K562 (cell line): ENCODE data around the gene MADD. TPM values are rescaled to one million over a fixed set of nuclear protein-coding genes. Genes with fewer than 3 reads are reported as not detected.

ENCODE experiments used
- ATAC-seq: fragments of 200-7000 bp; cut with Tn5 transposase; 3 replicates; pipeline ENCODE4 v1.9.1; 2020; ENCODE audit warnings: moderate library complexity
- BruUV-seq: library from RNA; stranded (reverse); fragments of 400-500 nt; replicated peaks from 2 replicates; lab custom pipeline; 2021; lab: Mats Ljungman, UMichigan
- CTCF ChIA-PET: fragments of 300-600 bp; formaldehyde crosslinking; extraction: SDS; loops from one replicate; lab custom pipeline; 2021; ENCODE audit warnings: low intra/inter-chr PET ratio; lab: Yijun Ruan, JAX
- POLR2A ChIA-PET: fragments of 300-600, 350-650 bp; sonication (Branson Sonifier 250); formaldehyde crosslinking; extraction: SDS; loops from one replicate; lab custom pipeline; 2021; ENCODE audit warnings: antibody characterized with exemption, inconsistent platforms; lab: Yijun Ruan, JAX
- DNase-seq, 4 experiments: peaks; one replicate each; pipeline versions ENCODE4 v3.0.0 to v3.0.0-alpha.2; 2011 to 2018; ENCODE audit warnings: low spot score in 3 of 4, mixed read lengths in 3 of 4; ENCODE audit errors: extremely low read depth in 1 of 4
- FAIRE-seq: peaks from 2 replicates; lab custom pipeline; 2011; peaks lifted over from hg19 to GRCh38; lab: Jason Lieb, UNC
- H2AFZ ChIP-seq: 2 replicates; pipeline ENCODE4 v1.6.0; 2011; ENCODE audit warnings: low read depth, low read length, control low read depth, inconsistent platforms
- H3K27ac ChIP-seq: fragments of 200-600 bp; 3 replicates; pipeline ENCODE4 v1.8.0; 2011; ENCODE audit warnings: low read depth, mild to moderate bottlenecking, control low read depth, inconsistent platforms, low read length, moderate library complexity, mixed read lengths; ENCODE audit errors: extremely low read depth
- H3K27me3 ChIP-seq, 2 experiments: fragments of 300-600 bp in 1 of 2; 2 replicates in 1 of 2; 3 replicates in 1 of 2; pipeline versions ENCODE4 v1.6.0 to v1.8.0; 2011; ENCODE audit warnings: inconsistent platforms in 2 of 2, low read length in 2 of 2, mild to moderate bottlenecking in 1 of 2, mixed read lengths in 1 of 2, moderate library complexity in 1 of 2; ENCODE audit not compliant: control insufficient read depth in 2 of 2, insufficient read depth in 2 of 2
- H3K36me3 ChIP-seq: fragments of 300-600 bp; 3 replicates; pipeline ENCODE4 v1.8.0; 2011; ENCODE audit warnings: mild to moderate bottlenecking, low read length, inconsistent platforms; ENCODE audit not compliant: control insufficient read depth, insufficient read depth
- H3K4me1 ChIP-seq, 2 experiments: fragments of 200-600 bp in 1 of 2; replicated peaks in 1 of 2; 2 replicates in 1 of 2; 3 replicates in 1 of 2; pipeline versions ENCODE4 v1.5.1 to v1.8.0; 2011; ENCODE audit warnings: inconsistent platforms in 2 of 2, low read length in 2 of 2, mild to moderate bottlenecking in 1 of 2, mixed read lengths in 1 of 2, moderate library complexity in 1 of 2; ENCODE audit not compliant: control insufficient read depth in 2 of 2, insufficient read depth in 2 of 2
- H3K4me2 ChIP-seq: 2 replicates; pipeline ENCODE4 v1.6.1; 2011; ENCODE audit warnings: low read length, control low read depth, inconsistent platforms, mixed read lengths; ENCODE audit not compliant: insufficient read depth
- H3K4me3 ChIP-seq: fragments of 200-600 bp; sonication (generic), shearing (Covaris generic); 2 replicates; pipeline ENCODE4 v1.5.1; 2016; ENCODE audit warnings: control low read depth, inconsistent platforms
- H3K79me2 ChIP-seq: fragments of 200-600 bp; 3 replicates; pipeline ENCODE4 v1.8.0; 2011; ENCODE audit warnings: low read length, inconsistent platforms; ENCODE audit not compliant: control insufficient read depth, insufficient read depth
- H3K9ac ChIP-seq, 2 experiments: 2 replicates each; pipeline versions ENCODE4 v1.6.0 to v1.6.1; 2011; ENCODE audit warnings: low read depth in 2 of 2, low read length in 2 of 2, control low read depth in 1 of 2, inconsistent platforms in 1 of 2, mild to moderate bottlenecking in 1 of 2, mixed read lengths in 1 of 2; ENCODE audit not compliant: insufficient read depth in 1 of 2
- H3K9me1 ChIP-seq: one replicate; pipeline ENCODE4 v1.6.0; 2011; ENCODE audit warnings: inconsistent platforms, mild to moderate bottlenecking, low read length, moderate library complexity; ENCODE audit not compliant: control insufficient read depth, insufficient read depth
- H3K9me3 ChIP-seq: replicated peaks from 2 replicates; pipeline ENCODE4 v1.5.1; 2011; ENCODE audit warnings: low read depth, low read length, inconsistent platforms; ENCODE audit not compliant: control insufficient read depth, insufficient read depth
- H4K20me1 ChIP-seq: replicated peaks from 2 replicates; pipeline ENCODE4 v1.6.1; 2011; ENCODE audit warnings: low read length, inconsistent platforms, mixed read lengths; ENCODE audit not compliant: control insufficient read depth, insufficient read depth
- KDM4B ChIP-seq, 2 experiments: fragments of 450-650 bp in 1 of 2; sonication (generic) in 1 of 2; IDR thresholded peaks; 2 replicates each; pipeline ENCODE4 v1.6.1; 2016 to 2017; ENCODE audit warnings: borderline replicate concordance in 2 of 2, antibody characterized with exemption in 1 of 2, low read depth in 1 of 2, mild to moderate bottlenecking in 1 of 2
- SAFB2 ChIP-seq: fragments of 200-400 bp; formaldehyde crosslinking; IDR thresholded peaks from 2 replicates; pipeline ENCODE4 v1.6.1; 2018; ENCODE audit warnings: borderline replicate concordance, low read length, low read depth, moderate library complexity; ENCODE audit not compliant: severe bottlenecking
- SAP30 ChIP-seq: fragments of 200-600 bp; sonication (generic); IDR thresholded peaks from 2 replicates; pipeline ENCODE4 v1.6.1; 2012; ENCODE audit warnings: borderline replicate concordance, low read depth, mild to moderate bottlenecking, moderate library complexity, low read length, control low read depth, inconsistent platforms; ENCODE audit not compliant: insufficient read depth, poor library complexity, severe bottlenecking
- ZBTB17 ChIP-seq: fragments of 450-650 bp; formaldehyde crosslinking; IDR thresholded peaks from 2 replicates; pipeline ENCODE4 v1.4.0; 2020; ENCODE audit warnings: mild to moderate bottlenecking
- WGBS: fragments of 100-300 bp; shearing (Covaris generic); methylation state at CpG from one replicate; pipeline ENCODE4 v1.1.6; 2016; ENCODE audit warnings: low coverage, mixed read lengths; ENCODE audit not compliant: insufficient coverage; ENCODE audit errors: missing lambda C conversion rate; 5-methylcytosine and 5-hydroxymethylcytosine counted together
- in situ Hi-C: fragments of 300-500 bp; cut with MboI; formaldehyde crosslinking; loops from 4 replicates; pipeline ENCODE4 v1.15.0; 2018; ENCODE audit warnings: inconsistent platforms, mixed read lengths
- intact Hi-C: fragments of 100-400 bp; cut with micrococcal nuclease; formaldehyde crosslinking; loops from 2 replicates; pipeline ENCODE4 v1.14.2; 2022
- polyA plus RNA-seq, 8 experiments: library from polyadenylated mRNA; depleted of rRNA in 4 of 8; stranded (reverse) in 5 of 8; unstranded in 3 of 8; fragments of >200 nt; fragmentation: Nextera tagmentation in 2 of 8; fragmentation: Illumina TruSeq in 1 of 8; extraction: Ambion mirVana in 2 of 8; extraction: Trizol in 1 of 8; gene quantifications; 2 replicates each; pipeline versions ENCODE4 v1.2.1 to v1.2.3, GENCODE V29; 2011 to 2014; ENCODE audit warnings: inconsistent platforms in 1 of 8, missing spikeins in 1 of 8
- total RNA-seq, 7 experiments: library from RNA; depleted of rRNA in 6 of 7; stranded (reverse); fragments of >200 nt in 6 of 7; fragmentation: Illumina TruSeq in 2 of 7; extraction: Trizol in 2 of 7; gene quantifications; 2 replicates each; pipeline versions ENCODE4 v1.2.1 to v1.2.3, GENCODE V29; 2011 to 2021; ENCODE audit warnings: low replicate concordance in 1 of 7
- TF ChIP-seq, protein P1 (sequence below), 2 experiments: fragments of 450-650 bp; IDR thresholded peaks; 2 replicates each; pipeline ENCODE4 v1.6.1; 2016; ENCODE audit warnings: mild to moderate bottlenecking in 2 of 2, borderline replicate concordance in 1 of 2, low read depth in 1 of 2, moderate library complexity in 1 of 2
- TF ChIP-seq, protein P2 (sequence below): fragments of 150-350 bp; conservative IDR thresholded peaks from 2 replicates; pipeline ENCODE4 v1.6.1; 2014; ENCODE audit warnings: low read length

The MADD gene
- total and polyA plus RNA-seq, 9 of the 15 experiments (the other 6 are each of a cell fraction or from before 2014, with no cell fraction given), result 0.68 to 57.6 (median 33.6) TPM

DNA sequence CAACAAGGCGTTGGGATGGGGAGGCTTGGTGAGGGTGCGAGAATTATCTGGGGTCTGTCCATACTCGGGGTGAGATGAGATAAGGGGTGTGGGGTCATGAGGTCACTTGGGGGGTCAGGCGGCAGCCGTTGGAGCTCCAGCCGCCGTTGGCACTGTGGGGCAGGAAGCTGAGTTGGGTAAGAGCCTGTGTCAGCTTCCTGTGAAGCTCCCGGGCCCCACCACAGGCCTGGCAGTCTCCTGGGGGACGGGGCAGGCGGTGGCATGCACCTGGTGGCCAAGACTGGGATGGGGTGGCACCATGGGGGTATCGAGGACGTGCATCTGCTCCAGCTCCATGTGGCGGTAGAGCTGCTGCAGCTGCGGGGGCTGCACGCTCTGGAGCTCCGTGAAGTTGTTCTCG, 89.7 kb downstream of the MADD start:
- WGBS, result 72% methylated on average over 15 of the region's 17 CpGs
- Histone ChIP-seq H3K27me3 (no peaks in the 10 kb centered on the region), H3K9me1 (peaks cover 2% of the 10 kb centered on the region), H2AFZ (no peak overlapping the region), H3K9ac (peak overlapping the region in 1 of 2 experiments; percentile 39; a peak in 1 of 4 replicates), H3K79me2 (no peaks in the 10 kb centered on the region), H3K9me3 (peaks cover 13% of the 10 kb centered on the region), H3K4me1 (peaks cover 0 to 31% of the 10 kb centered on the region in 2 experiments; a peak in 3 of 5 replicates), H3K36me3 (0 out of 3 replicates have a peak, but pooled peaks cover 3% of the 10 kb centered on the region), H3K27ac (no peak overlapping the region), H3K4me2 (no peak overlapping the region), H3K4me3 (no peak overlapping the region), H4K20me1 (no peaks in the 10 kb centered on the region)
- ATAC-seq, result no peak
- no peak for DNase-seq
- ChIA-PET POLR2A (interaction anchor here (0.6 kb wide), 2 partner anchors 70 to 234 kb away, joined by 3 read pairs; no protein-coding TSS in a partner anchor), CTCF (no interaction called here)
- intact Hi-C loops (loop anchor here (10.0 kb wide), 2 partner anchors 45 to 475 kb away; partner anchors contain the start of gene SLC39A13), in situ Hi-C loops (loop anchor here (10.0 kb wide), 1 partner anchor 475 kb away; no protein-coding TSS in a partner anchor)
- no peak for FAIRE-seq
- no TSS peak for BruUV-seq
- TF ChIP-seq, protein P1, sequence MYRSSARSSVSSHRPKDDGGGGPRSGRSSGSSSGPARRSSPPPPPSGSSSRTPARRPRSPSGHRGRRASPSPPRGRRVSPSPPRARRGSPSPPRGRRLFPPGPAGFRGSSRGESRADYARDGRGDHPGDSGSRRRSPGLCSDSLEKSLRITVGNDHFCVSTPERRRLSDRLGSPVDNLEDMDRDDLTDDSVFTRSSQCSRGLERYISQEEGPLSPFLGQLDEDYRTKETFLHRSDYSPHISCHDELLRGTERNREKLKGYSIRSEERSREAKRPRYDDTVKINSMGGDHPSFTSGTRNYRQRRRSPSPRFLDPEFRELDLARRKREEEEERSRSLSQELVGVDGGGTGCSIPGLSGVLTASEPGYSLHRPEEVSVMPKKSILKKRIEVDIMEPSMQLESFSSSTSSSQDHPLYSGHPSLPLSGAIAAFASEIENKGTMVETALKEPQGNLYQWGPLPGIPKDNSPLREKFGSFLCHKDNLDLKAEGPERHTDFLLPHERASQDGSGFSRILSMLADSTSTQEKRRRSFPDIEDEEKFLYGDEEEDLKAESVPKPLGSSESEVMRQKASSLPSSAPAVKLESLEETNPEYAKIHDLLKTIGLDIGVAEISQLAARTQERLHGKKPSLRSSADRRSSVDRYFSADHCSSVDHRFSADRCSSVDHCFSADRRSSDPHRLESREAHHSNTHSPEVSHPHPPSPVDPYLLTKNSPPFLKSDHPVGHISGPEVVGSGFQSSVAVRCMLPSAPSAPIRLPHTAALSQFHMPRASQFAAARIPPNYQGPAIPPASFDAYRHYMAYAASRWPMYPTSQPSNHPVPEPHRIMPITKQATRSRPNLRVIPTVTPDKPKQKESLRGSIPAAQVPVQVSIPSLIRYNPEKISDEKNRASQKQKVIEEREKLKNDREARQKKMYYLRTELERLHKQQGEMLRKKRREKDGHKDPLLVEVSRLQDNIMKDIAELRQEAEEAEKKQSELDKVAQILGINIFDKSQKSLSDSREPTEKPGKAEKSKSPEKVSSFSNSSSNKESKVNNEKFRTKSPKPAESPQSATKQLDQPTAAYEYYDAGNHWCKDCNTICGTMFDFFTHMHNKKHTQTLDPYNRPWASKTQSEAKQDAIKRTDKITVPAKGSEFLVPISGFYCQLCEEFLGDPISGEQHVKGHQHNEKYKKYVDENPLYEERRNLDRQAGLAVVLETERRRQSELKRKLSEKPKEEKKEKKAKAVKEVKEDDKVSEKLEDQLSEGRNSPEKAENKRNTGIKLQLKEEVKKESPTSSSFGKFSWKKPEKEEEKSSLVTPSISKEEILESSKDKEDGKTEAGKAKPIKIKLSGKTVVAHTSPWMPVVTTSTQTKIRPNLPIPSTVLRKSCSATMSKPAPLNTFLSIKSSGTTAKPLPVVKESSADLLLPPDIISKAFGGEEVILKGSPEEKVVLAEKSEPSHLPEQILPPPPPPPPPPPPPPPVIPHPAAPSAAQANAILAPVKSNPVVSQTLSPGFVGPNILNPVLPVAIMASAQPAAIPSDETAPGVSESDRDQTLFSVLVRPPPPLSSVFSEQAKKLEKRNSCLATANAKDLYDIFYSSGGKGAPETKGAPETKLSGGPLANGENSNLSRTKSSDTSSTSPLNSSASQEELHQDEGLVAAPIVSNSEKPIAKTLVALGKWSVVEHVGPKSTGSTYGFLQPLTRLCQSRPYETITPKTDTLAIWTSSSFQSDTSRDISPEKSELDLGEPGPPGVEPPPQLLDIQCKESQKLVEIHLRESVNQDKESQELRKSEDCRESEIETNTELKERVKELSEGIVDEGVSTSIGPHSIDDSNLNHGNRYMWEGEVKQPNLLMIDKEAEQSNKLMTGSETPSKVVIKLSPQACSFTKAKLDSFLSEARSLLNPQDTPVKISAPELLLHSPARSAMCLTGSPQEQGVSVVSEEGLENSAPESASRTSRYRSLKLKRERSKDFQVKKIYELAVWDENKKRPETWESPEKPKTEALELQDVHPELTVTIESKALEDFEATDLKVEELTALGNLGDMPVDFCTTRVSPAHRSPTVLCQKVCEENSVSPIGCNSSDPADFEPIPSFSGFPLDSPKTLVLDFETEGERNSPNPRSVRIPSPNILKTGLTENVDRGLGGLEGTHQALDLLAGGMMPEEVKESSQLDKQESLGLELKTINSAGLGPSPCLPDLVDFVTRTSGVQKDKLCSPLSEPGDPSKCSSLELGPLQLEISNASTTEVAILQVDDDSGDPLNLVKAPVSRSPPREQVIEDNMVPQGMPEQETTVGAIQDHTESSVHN (IDR thresholded peaks at IDR 0.05; ENCODE audit: borderline replicate concordance in 1 of 2, low read depth in 1 of 2), result no peak
- no peak for TF ChIP-seq ZBTB17
- TF ChIP-seq SAP30, result no peak
- no peak for TF ChIP-seq KDM4B (IDR thresholded peaks at IDR 0.05; ENCODE audit: borderline replicate concordance in 2 of 2, low read depth in 1 of 2)
- TF ChIP-seq, protein P2, sequence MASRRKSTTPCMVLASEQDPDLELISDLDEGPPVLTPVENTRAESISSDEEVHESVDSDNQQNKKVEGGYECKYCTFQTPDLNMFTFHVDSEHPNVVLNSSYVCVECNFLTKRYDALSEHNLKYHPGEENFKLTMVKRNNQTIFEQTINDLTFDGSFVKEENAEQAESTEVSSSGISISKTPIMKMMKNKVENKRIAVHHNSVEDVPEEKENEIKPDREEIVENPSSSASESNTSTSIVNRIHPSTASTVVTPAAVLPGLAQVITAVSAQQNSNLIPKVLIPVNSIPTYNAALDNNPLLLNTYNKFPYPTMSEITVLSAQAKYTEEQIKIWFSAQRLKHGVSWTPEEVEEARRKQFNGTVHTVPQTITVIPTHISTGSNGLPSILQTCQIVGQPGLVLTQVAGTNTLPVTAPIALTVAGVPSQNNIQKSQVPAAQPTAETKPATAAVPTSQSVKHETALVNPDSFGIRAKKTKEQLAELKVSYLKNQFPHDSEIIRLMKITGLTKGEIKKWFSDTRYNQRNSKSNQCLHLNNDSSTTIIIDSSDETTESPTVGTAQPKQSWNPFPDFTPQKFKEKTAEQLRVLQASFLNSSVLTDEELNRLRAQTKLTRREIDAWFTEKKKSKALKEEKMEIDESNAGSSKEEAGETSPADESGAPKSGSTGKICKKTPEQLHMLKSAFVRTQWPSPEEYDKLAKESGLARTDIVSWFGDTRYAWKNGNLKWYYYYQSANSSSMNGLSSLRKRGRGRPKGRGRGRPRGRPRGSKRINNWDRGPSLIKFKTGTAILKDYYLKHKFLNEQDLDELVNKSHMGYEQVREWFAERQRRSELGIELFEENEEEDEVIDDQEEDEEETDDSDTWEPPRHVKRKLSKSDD, result no peak
- TF ChIP-seq SAFB2, result no peak
